WERI-Rb-1 (cell line): Measurements from ENCODE around the gene PRKCE.
"Not testable (repeated sequence)": the region's sequence is repeated elsewhere in the genome, so short reads cannot be mapped to it uniquely, and the experiment has no call there.

Experiments
- DNase-seq: peaks from one replicate; pipeline ENCODE4 v3.0.0-alpha.2; 2020
- H3K27ac ChIP-seq: fragments of 250-450 bp; sonication (Bioruptor Pico); 2 replicates; pipeline ENCODE4 v1.5.1; 2020; ENCODE audit warnings: mild to moderate bottlenecking, moderate library complexity
- H3K27me3 ChIP-seq: fragments of 250-450 bp; sonication (Bioruptor Pico); 2 replicates; pipeline ENCODE4 v1.5.1; 2021; ENCODE audit warnings: mild to moderate bottlenecking, low read depth, moderate library complexity; ENCODE audit not compliant: insufficient read depth, severe bottlenecking
- H3K36me3 ChIP-seq: fragments of 250-450 bp; sonication (Bioruptor Pico); 2 replicates; pipeline ENCODE4 v1.5.1; 2020; ENCODE audit warnings: mild to moderate bottlenecking, moderate library complexity
- H3K4me3 ChIP-seq: 2 replicates; pipeline ENCODE4 v1.5.1; 2011; ENCODE audit warnings: low read depth, mild to moderate bottlenecking, control low read depth, low read length
- H3K9me3 ChIP-seq: fragments of 250-450 bp; sonication (Bioruptor Pico); 2 replicates; pipeline ENCODE4 v1.5.1; 2021; ENCODE audit warnings: mild to moderate bottlenecking, moderate library complexity; ENCODE audit not compliant: severe bottlenecking
- CTCF ChIP-seq: IDR thresholded peaks from 2 replicates; pipeline ENCODE4 v1.5.1; 2011; ENCODE audit warnings: low read depth, mild to moderate bottlenecking, control low read depth, inconsistent platforms, low read length

The PRKCE gene

DNA sequence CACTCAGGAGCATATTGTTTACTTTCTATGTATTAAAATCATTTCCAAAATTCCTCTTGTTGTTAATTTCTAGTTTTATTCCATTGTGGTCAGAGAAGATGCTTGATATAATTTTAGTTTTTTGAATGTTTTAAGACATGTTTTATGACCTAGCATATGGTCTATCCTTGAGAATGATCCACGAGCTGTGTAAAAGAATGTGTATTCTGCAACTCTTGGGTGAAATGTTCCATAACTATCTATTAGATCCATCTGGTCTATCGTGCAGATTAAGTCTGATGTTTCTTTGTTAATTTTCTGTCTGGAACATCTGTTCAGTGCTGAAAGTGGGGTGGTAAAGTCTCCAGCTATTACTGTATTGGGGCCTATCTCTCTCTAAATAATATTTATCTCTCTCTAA, 562.4 kb downstream of the PRKCE start:
- DNase-seq, result no peak
- no peaks in the 10 kb centered on the region for H3K36me3 ChIP-seq
- no peak overlapping the region for H3K4me3 ChIP-seq
- no peaks in the 10 kb centered on the region for H3K27me3 ChIP-seq
- TF ChIP-seq CTCF, result no peak
- H3K27ac ChIP-seq, result no peak overlapping the region
- H3K9me3 ChIP-seq, result peaks cover 20% of the 10 kb centered on the region

GRCh38 chr2:46216213-46216612, 564.7 kb downstream of the PRKCE start:
- Histone ChIP-seq H3K4me3 (no peak overlapping the region), H3K27ac (no peak overlapping the region), H3K9me3 (peaks cover 17% of the 10 kb centered on the region), H3K27me3 (no peaks in the 10 kb centered on the region), H3K36me3 (no peaks in the 10 kb centered on the region)
- no peak for DNase-seq
- no peak for TF ChIP-seq CTCF

DNA sequence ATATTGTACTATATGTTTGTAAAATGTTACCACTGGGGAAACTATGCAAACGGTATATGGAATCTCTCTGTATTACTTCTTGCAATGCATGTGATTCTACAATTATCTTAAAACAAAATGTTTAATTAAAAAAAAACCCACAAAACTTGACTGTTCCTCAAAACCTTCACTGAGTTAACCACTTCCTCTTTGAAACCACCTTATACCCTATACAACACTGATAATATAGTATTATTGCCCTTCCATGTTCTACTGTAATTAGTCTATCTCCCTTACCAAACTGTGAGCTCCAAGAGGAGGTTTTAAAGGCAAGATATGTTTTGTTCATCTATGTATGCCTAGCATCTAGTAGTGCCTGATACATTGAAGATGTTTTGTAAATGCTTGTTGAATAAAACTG, 572.0 kb downstream of the PRKCE start:
- H3K27ac ChIP-seq, H3K4me3 ChIP-seq, H3K9me3 ChIP-seq, H3K36me3 ChIP-seq, H3K27me3 ChIP-seq, DNase-seq: not testable (repeated sequence)

GRCh38 chr2:46225150-46225625, 573.7 kb downstream of the PRKCE start:
- no peak for DNase-seq
- TF ChIP-seq CTCF, result no peak
- Histone ChIP-seq H3K27me3 (no peaks in the 10 kb centered on the region), H3K27ac (no peak overlapping the region), H3K36me3 (no peaks in the 10 kb centered on the region), H3K4me3 (no peak overlapping the region), H3K9me3 (peaks cover 2% of the 10 kb centered on the region)

DNA sequence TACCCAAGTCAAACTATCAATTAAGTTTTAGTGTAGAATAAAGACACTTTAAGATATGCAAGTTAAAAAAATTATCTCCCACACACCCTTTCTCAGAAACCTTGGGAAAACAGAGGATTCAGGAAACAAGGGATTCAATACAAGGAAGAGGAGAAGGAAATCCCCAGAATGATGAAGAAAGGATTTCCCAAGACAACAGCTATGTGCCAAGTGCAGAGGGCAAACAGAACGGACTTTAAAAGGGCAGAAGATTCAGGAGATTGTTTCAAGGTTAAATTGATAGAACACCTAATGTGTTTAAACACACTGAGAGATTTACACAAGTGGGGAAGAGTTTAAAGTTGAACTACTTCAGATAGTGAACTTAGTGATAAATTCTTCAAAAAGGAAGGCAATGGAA, 574.3 kb downstream of the PRKCE start:
- no peak for TF ChIP-seq CTCF

GRCh38 chr2:46226620-46227019, 575.1 kb downstream of the PRKCE start:
- Histone ChIP-seq H3K27ac (no peak overlapping the region), H3K4me3 (no peak overlapping the region), H3K36me3 (no peaks in the 10 kb centered on the region), H3K27me3 (no peaks in the 10 kb centered on the region), H3K9me3 (peaks cover 2% of the 10 kb centered on the region)
- TF ChIP-seq CTCF, result no peak
- DNase-seq, result no peak

More for the DNA sequence above, 574.3 kb downstream of the PRKCE start:
- no peak for DNase-seq
- no peak overlapping the region for H3K4me3 ChIP-seq
- no peaks in the 10 kb centered on the region for H3K27me3 ChIP-seq
- no peak overlapping the region for H3K27ac ChIP-seq
- H3K9me3 ChIP-seq, result peaks cover 2% of the 10 kb centered on the region
- H3K36me3 ChIP-seq, result no peaks in the 10 kb centered on the region
